ENCODE data around the gene STK24.
"Not testable (repeated sequence)": the region's sequence is repeated elsewhere in the genome, so short reads cannot be mapped to it uniquely, and the experiment has no call there.

Gene STK24

DNA sequence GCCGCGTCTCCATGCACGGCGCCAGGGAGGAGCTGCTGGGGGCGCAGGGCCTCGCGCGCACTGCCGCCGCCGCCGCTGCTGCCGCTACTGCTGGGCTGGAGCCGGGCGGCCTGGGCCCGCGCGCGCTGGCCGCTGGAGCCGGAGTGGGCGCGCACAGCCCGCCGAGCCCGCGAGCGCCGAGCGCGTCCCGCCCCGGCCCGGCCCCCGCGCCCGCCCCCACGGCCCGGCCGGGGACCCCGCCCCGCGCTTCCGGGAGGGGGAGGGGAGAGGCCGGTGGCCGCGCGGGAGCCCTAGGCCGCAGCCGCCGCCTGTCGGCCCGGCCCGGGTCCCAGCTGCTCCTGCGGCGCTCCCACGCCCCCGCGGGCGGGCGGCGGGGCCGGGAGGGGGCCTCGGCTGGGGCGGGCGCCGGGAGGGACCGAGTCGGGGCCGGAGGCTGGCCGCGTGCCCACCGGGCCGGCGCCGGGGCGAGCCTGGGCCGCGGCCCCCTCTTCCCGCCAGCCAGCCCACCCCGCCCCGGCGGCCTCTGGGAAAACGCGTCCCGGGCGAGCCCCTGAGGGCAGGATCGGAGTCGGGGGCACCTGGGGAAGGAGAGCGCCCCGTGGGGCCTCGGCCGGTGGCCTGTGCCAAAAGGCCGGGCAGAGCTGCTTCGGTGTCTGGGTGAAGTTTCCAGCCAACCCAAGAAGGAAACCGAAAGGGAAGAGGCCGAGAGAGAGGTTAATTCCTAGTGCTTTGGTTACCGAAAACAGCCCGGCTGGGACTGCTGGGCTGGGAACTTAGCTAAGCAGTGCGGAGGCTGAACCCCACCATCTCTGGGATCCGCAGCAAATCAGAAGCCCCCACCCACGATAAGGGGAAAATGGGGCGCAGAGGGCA, at the start of gene STK24:
TSS of gene STK24 (minus strand) at position 145 of the 873 bp plus-strand sequence. CDS start 321 bp downstream, outside the sequence.
- peak; percentile 92 for DNase-seq (ENCODE audit: low spot score)

DNA sequence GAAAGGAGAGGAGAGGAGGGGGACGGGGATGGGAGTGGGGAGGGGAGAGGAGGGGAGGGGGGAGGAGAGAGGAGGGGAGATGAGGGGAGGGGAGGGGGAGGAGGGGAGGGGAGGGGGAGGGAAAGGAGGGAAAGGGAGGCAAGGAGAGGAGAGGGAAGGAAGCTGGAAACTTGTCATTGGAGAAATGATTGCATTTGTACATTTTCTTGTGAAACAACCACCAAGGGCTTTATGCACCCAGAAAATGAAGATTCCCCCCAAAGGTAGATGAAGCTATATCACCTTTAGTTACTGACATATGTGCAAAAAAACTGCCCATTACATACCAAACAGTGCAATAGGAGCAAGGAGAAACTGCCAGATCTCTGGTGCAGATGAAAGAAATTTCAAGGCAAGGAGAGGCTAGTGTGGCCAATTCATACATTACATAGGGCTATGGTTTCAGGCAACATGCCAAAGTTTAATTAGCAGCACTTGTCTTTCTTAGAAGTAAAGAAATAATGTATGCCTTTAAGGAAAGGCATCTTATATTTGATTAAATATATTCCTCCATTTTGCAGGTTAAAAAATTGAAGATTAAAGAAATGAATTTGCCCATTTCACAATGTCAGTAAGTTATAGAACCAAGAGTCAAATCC, 49.5 kb upstream of the STK24 start:
- DNase-seq (ENCODE audit: low spot score), result no peak

DNA sequence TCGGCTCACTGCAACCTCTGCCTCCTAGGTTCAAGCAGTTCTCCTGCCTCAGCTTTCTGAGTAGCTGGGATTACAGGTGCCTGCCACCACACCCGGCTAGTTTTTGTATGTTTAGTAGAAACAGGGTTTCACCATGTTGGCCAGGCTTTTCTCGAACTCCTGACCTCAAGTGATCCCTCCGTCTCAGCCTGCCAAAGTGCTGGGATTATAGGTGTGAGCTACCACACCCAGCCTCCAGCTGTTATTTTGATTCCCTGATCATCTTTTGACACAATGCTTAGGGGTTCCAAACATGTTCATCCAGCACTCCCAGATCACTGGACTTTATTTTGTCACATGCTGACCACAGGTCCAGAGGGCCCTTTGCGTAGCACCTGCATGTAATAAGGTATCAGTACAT, 47.7 kb upstream of the STK24 start:
- not testable (repeated sequence) for DNase-seq (ENCODE audit: low spot score)

DNA sequence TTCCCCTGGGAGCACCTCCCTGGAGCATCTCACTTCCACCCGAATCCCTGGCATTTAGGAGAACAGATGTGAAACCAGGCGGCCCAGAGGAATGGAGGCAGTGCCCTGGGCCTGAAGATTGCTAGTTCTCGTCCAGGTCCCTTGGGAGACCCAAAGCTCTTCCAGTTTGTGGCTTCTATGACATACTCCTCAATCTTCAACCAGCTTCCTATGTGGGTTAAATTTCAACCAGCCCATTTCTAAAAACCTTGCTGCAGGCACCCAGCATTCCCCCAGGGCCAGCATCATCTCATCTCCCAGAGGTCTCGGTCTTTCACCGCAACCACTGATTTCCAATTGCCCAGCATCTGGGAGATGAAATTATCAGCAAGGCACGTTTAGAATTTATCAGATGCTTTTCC, 46.0 kb upstream of the STK24 start:
- DNase-seq (ENCODE audit: low spot score), result no peak

DNA sequence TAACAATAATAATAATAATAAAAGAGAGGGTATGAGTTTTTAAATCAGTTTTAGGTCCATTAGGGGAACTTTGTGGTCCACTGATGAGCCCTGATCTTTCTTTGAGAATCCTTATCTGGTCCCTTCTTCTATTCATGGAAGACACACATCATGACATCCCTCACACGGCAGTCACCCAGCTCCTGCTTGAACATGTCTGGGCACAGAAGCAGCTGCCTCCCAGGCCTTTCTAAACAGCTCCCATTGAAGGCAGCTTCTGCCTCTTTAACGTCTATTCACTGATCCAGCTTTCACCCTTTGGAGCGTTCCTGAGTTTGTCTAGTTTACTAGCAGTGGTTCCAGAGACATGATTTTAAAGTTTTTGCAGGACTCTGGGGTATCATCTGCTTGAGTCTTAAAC, 42.6 kb upstream of the STK24 start:
- DNase-seq (ENCODE audit: low spot score), result no peak

DNA sequence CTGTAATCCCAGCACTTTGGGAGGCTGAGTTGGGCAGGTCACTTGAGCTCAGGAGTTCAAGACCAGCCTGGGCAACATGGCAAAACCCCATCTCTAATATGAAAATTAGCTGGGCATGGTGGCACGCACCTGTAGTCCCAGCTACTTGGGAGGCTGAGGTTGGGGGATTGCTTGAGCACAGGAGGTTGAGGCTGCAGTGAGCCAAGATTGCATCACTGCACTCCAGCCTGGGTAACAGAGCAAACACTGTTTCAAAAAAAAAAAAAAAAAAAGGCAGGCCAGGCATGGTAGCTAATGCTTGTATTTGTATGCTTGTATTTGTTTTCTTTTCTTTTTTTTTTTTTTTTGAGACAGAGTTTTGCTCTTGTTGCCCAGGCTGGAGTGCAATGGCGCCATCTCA, 38.7 kb upstream of the STK24 start:
- DNase-seq (ENCODE audit: low spot score), result not testable (repeated sequence)

DNA sequence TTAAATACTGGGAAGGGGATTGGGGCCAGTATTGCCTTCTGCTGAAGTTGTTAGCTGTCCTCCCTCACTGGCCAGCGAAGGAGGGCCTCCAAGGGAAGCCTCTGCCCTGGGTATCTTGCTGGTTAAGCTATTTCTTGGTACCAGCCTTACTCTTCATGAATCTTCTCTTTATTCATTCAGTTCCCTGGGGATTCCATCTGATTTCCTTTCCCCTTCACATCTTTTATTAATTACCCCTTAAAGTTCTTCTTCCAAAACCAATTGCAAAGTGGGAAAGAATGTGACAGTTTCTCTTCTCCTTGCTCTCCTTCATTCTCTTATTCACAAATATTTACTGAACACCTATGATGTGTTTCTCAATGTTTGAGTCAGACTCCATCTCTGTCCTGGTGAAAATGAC, 36.7 kb upstream of the STK24 start:
- no peak for DNase-seq (ENCODE audit: low spot score)

DNA sequence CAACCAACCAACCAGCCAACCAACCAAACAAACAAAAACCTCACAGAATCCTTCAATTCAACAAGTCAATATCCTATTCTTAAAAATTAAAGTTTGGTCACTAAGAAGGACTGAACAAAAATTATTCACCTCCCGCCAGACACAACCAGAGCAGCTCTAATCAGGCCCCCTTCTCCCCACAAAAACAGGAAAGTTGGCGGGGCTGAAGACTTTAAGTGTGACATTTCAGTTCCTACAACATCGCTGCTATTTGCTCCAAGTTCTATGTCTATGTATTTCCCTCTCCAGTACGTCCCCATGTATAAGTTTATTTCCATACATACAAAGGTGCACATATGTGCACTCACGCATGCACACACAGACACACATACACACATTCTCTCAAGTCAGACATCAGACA, 32.8 kb upstream of the STK24 start:
- DNase-seq (ENCODE audit: low spot score), result no peak

DNA sequence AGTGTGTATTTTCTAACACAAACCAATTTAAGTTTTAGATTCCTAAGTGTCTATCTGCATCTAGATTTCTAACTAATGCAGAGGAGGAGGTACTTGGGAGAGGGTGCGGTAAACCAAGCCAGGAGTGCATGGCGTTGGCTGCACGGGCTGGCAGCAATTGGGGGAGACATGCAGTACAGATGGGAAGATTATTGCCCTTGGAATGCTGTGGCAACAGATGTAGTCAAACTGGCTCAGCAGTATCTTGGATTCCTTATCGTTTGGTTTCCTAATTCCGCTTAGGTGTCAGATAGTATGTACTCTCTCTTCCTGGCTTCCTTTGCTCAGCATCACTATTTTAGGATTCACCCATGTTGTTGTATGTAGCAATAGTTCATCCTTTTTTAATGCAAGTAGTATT, 29.4 kb upstream of the STK24 start:
- DNase-seq (ENCODE audit: low spot score), result no peak

DNA sequence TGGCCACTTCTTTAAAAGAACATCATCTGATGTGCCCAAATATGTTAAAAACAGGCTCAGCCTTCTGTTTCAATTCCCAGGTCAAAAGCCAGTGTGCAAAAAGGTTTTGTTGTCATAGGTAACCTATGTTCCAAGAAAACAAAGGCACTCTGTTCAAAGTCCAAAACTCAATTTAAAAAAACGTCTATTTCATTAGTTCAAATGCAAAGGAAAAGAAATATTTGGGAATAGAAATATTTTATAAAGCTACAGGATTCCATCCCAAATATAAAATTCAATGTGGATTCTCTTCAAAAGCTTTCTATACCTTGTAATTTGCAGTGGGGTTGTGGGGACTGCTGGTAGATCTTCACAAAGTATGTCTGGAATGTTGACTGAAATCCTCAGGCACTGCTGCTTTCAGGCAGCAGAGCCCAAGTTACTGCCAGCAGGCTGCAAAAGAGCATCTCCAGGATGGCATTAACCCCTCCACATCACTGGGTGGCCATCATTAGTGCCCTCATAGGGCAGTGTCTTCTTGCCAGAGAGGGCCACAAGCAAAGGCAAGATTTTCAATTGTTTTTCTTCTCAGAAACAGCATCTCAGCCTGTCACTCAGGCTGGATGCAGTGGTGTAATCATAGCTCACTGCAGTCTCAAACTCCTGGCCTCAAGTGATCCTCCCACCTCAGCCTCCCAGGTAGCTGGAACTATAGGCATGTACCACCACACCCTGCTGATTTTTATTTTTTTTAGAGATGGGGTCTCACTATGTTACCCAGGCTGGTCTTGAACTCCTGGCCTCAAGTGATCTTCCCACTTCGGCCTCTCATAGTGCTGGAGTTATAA, 22.8 kb upstream of the STK24 start:
- peak; percentile 43 for DNase-seq (ENCODE audit: low spot score)

DNA sequence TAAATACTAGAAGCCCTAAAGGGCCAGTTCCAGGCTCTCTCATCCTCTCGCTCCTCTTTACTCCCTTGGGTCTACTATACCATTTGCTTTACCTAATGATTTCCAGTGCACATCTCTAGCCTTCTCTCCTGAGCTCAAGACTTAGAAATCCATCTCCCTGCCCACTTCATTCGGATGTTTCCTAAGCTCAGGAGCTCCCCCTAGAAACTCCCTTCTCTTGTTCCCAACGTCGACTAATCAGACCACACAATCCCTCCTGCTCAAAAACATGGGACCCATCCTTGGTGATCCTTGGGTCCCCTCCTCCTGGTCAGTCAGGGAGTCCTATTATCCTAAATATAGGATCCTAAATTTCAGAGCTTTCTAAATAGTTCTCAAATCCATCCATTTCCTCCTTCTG, 21.1 kb upstream of the STK24 start:
- DNase-seq (ENCODE audit: low spot score), result peak; percentile 38

DNA sequence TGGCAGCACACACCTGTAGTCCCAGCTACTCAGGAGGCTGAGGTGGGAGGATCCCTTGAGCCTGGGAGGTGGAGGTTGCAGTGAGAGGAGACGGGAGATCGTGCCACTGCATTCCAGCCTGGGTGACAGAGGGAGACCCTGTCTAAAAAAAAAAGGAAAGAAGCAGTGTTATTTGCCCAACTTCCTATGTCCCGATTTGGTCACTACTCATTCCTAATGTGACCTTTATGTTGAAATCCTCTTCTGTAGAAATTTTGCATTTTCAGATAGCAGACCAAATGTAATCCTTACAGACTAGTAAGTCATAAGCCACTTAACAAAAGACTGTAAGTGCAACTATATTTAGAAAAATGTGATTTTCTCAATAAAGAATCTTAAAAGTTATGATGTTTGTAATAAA, 18.2 kb upstream of the STK24 start:
- no peak for DNase-seq (ENCODE audit: low spot score)

DNA sequence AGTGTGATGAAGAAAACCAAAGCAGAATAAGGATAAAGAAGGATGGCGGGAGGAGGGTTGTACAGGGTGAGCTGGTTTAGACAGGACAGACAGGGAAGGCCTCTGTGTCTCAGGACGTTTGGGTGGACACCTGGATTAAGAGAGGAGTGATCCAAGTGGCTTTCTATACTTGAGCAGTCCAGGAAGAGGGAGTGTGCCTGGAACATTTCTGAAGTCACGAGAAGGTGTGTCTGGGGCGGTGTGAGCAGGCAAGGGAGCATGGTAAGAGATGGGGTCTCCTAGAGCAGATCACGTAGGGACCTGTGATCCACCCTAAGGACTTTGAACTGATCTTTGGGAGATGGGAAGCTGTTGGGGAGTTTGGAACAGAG, 15.4 kb upstream of the STK24 start:
- DNase-seq (ENCODE audit: low spot score), result no peak

DNA sequence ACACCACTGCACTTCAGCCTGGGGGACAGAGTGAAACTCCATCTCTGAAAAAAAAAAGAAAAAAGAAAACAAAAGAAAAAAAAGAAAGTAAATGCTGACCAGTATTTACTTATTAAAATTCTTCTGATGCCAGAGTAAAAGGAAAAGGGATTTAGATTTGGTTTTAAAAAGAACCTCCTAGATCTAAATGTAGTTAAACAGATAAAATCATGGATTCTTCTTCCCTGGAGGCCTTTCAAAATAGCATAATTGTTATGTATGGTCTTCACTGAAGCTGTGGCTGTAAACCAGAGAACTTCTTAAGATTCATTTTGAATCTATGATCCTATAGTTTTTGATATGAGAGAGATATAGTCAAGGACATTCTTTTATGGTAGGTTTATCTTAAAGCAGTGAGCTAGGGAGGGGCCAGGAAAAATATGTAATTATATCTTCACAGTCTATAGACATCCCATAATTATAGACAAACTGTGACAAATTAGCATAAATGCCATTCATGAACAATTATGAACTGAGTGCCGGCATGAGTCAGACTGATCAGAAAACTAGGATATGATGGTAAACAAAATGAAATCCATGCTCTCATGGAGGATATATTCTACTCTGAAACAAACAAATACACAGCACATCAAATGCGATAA, 14.9 kb upstream of the STK24 start:
- no peak for DNase-seq (ENCODE audit: low spot score)

DNA sequence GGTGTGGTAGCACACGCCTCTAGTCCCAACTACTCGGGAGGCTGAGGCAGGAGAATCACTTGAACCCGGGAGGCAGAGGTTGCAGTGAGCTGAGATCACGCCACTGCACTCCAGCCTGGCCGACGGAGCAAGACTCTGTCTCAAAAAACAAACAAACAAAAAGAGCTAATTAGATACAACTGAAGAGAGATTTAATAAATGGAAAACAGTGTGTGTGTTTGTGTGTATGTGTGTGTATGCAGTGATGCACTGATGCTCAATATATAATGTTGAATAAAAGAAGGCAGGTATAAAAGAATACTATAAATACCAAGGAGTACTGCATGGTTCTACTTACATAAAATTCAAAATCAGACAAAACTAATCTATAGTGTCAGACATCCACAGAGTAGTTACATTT, 13.6 kb upstream of the STK24 start:
- DNase-seq (ENCODE audit: low spot score), result not testable (repeated sequence)

DNA sequence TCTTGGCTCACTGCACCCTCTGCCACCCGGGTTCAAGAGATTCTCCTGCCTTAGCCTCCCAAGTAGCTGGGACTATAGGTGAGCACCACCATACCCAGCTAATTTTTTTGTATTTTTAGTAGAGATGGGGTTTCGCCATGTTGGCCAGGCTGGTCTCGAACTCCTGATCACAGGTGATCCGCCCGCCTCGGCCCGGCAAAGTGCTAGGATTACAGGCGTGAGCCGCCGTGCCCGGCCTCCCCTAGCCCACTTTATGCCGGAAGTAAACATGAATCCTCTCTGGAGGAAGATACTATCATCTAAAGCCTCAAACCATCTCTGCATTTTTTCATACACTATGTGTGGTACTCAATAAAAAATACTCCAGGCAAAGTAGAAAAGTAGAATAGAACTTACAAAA, 12.6 kb upstream of the STK24 start:
- not testable (repeated sequence) for DNase-seq (ENCODE audit: low spot score)

DNA sequence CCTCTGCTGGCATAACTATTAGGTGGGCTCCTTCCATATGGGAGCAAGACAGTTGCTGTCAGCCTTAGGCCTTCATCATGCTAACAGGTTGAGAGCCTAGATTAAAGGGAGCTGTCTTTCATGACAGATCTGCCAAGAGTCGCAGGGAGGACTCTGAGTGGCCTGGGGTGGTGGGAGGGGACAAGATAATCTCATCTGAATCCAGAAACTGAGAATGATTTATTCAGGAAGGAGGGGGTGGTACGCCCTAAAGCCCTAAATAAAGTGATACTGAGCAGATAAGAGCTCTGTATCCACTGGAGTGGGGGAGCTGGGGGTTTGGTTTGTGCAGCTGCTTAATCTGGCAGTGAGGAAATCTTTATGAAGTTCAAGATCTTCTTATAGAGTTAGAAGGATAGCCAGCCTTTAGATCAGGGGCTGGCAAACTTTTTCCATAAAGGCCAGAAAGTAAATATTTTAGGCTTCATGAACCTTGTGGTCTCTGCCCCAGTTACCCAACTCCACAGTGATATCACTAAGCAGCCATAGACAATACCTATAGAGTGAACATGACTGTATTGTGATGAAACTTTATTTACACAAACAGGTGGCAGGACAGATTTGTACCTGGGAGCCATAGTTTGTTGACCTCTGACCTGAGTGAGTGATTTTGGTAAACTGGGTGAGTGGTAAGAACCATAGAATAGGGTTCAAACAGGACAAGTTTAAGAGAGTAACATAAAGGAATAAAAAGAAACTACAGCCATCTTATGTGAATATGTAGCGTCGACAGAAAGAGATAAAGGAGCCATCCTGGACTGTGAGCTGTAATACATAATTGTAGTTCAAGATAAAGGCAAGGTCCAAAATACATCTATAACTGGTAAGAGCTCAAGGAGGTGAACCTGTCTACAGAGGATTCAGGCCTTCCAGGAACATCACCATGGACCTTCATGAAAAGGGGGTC, 9.8 kb upstream of the STK24 start:
- no peak for DNase-seq (ENCODE audit: low spot score)

DNA sequence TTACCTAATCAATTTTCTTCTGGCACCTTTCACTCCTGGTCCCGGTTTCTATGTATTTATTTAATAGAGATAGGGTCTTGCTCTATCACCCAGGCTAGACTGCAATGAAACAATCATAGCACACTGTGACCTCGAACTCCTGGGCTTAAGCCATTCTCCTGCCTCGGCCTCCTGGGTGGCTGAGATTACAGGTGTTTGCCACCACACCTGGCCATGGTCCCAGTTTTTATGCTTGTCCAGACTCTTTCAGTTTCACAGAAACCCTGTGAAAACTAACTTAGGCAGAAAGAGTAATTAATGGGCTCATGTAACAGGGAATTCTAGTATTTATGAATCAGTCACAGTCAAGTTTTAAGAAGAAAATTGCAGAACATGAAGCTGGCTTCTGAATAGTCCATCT, 9.0 kb upstream of the STK24 start:
- DNase-seq (ENCODE audit: low spot score), result no peak

DNA sequence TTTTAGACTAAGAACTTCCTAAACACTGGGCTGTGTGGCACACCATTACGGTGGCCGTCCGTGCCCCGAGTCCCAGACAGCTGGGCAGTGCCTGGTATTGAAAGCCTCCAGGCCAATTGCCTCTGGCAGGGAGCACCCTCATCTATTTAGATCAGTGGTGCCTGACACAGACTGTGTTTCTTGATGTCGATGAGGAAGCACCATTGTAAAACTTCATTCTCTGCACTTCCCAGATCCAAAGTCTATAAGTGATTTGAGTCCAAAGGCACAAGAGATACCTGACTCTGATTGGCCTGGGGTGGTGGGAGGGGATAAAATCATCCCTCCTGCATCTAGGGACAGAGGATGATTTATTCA, 8.5 kb upstream of the STK24 start:
- no peak for DNase-seq (ENCODE audit: low spot score)

DNA sequence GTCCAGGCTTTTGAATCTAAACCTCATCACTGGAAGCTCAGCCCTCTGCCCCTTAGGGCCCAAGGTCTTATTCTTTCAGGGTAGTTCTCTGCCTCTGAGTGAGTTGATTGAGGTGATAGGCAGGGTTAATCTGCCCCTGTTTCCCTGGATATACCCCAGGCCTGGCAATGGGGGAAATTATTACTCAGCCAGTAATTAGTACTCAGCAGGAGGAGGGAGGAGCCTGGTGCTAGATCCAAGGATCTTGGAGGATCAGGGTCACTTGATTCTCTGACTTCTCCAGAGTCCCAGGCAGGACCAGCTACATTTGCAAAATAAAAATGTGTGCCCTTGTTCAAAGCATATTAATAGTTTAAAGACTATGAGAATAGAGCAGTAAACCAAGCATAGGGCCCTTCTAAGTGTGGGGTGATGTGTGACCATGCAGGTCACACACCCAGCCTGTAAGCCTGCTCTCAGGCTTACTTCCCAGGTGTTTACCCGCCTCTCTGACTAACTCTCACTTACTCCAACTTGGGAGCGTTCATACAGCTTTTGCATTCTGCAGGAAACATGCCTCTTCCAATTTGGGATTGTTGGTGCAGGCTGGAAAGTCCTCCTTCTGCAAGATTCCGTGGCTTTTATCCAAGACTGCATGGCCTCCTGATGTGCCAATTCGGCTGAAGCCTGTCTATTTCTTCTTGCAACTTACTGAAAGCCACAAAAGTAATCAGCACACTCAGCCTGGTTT, 7.9 kb upstream of the STK24 start:
- no peak for DNase-seq (ENCODE audit: low spot score)

DNA sequence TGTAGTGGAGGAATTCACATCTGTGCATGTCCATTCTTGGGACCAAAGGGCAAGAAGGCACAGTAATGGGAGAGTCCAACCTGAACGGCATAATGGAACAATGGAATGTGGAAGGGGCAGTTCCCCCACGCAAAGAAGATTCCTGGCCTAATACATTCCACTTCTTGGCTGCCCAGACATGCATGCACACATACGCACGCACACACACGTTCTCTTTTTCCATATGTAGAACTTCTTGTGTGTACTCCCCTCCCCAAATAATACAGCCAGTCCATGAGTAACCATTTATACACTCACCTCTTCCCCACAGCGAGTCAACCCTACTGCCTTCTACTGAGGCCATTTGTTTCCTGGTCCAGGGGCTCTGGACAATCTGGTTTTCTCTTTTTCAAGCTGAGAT, 6.0 kb upstream of the STK24 start:
- no peak for DNase-seq (ENCODE audit: low spot score)
